ENCODE data around the gene EPAS1. TPM values are rescaled to one million over a fixed set of nuclear protein-coding genes. Genes with fewer than 3 reads are reported as not detected.

EPAS1 gene
- total and polyA plus RNA-seq, 2 of the 13 experiments (the other 11 are each of a cell fraction or from before 2014, with no cell fraction given), result 47.1 to 182 TPM

- TF ChIP-seq U2AF1 (optimal IDR thresholded peaks at IDR 0.05; ENCODE audit: low read depth, low read length) (no peak), AHR (CRISPR knock-in tag; IDR thresholded peaks at IDR 0.05) (no peak), SATB2 (CRISPR knock-in tag; IDR thresholded peaks at IDR 0.05) (no peak), SIN3A (IDR thresholded peaks at IDR 0.05; ENCODE audit: borderline replicate concordance, low read depth, low read length) (0 out of 2 replicates have a peak, but pooled peaks have one; percentile 12), TFE3 (CRISPR knock-in tag; IDR thresholded peaks at IDR 0.05) (peak; percentile 70), SP4 (CRISPR knock-in tag; IDR thresholded peaks at IDR 0.05) (no peak), IKZF4 (CRISPR knock-in tag; IDR thresholded peaks at IDR 0.05; ENCODE audit: borderline replicate concordance, low read depth, not compliant biosample characterization) (no peak), MTA3 (CRISPR knock-in tag; IDR thresholded peaks at IDR 0.05) (no peak), KLF9 (CRISPR knock-in tag; IDR thresholded peaks at IDR 0.05; ENCODE audit: low read depth) (peak; percentile 70; the same call in 1 of the 2 replicates), SMAD9 (CRISPR knock-in tag; IDR thresholded peaks at IDR 0.05) (no peak), ZFX (CRISPR knock-in tag; IDR thresholded peaks at IDR 0.05; ENCODE audit: low read depth) (peak; percentile 71), ZNF124 (CRISPR knock-in tag; IDR thresholded peaks at IDR 0.05) (peak; percentile 86; the same call in 1 of the 2 replicates), ZNF256 (CRISPR knock-in tag; conservative IDR thresholded peaks at IDR 0.05) (no peak), ZNF234 (CRISPR knock-in tag; conservative IDR thresholded peaks at IDR 0.05) (no peak), ZSCAN25 (CRISPR knock-in tag; IDR thresholded peaks at IDR 0.05) (no peak; the same call in 1 of the 2 replicates), CBX2 (IDR thresholded peaks at IDR 0.05; ENCODE audit: low read depth, low read length) (no peak), CBX2 (CRISPR knock-in tag; IDR thresholded peaks at IDR 0.05; ENCODE audit: low read depth) (no peak), NFRKB (IDR thresholded peaks at IDR 0.05) (no peak)
- TF ChIP-seq, protein P1, sequence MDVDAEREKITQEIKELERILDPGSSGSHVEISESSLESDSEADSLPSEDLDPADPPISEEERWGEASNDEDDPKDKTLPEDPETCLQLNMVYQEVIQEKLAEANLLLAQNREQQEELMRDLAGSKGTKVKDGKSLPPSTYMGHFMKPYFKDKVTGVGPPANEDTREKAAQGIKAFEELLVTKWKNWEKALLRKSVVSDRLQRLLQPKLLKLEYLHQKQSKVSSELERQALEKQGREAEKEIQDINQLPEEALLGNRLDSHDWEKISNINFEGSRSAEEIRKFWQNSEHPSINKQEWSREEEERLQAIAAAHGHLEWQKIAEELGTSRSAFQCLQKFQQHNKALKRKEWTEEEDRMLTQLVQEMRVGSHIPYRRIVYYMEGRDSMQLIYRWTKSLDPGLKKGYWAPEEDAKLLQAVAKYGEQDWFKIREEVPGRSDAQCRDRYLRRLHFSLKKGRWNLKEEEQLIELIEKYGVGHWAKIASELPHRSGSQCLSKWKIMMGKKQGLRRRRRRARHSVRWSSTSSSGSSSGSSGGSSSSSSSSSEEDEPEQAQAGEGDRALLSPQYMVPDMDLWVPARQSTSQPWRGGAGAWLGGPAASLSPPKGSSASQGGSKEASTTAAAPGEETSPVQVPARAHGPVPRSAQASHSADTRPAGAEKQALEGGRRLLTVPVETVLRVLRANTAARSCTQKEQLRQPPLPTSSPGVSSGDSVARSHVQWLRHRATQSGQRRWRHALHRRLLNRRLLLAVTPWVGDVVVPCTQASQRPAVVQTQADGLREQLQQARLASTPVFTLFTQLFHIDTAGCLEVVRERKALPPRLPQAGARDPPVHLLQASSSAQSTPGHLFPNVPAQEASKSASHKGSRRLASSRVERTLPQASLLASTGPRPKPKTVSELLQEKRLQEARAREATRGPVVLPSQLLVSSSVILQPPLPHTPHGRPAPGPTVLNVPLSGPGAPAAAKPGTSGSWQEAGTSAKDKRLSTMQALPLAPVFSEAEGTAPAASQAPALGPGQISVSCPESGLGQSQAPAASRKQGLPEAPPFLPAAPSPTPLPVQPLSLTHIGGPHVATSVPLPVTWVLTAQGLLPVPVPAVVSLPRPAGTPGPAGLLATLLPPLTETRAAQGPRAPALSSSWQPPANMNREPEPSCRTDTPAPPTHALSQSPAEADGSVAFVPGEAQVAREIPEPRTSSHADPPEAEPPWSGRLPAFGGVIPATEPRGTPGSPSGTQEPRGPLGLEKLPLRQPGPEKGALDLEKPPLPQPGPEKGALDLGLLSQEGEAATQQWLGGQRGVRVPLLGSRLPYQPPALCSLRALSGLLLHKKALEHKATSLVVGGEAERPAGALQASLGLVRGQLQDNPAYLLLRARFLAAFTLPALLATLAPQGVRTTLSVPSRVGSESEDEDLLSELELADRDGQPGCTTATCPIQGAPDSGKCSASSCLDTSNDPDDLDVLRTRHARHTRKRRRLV (CRISPR knock-in tag; IDR thresholded peaks at IDR 0.05), result 0 out of 2 replicates have a peak, but pooled peaks have one; percentile 13
- TF ChIP-seq, protein P2, sequence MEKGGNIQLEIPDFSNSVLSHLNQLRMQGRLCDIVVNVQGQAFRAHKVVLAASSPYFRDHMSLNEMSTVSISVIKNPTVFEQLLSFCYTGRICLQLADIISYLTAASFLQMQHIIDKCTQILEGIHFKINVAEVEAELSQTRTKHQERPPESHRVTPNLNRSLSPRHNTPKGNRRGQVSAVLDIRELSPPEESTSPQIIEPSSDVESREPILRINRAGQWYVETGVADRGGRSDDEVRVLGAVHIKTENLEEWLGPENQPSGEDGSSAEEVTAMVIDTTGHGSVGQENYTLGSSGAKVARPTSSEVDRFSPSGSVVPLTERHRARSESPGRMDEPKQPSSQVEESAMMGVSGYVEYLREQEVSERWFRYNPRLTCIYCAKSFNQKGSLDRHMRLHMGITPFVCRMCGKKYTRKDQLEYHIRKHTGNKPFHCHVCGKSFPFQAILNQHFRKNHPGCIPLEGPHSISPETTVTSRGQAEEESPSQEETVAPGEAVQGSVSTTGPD (CRISPR knock-in tag; IDR thresholded peaks at IDR 0.05), result no peak
- TF ChIP-seq, protein P3, sequence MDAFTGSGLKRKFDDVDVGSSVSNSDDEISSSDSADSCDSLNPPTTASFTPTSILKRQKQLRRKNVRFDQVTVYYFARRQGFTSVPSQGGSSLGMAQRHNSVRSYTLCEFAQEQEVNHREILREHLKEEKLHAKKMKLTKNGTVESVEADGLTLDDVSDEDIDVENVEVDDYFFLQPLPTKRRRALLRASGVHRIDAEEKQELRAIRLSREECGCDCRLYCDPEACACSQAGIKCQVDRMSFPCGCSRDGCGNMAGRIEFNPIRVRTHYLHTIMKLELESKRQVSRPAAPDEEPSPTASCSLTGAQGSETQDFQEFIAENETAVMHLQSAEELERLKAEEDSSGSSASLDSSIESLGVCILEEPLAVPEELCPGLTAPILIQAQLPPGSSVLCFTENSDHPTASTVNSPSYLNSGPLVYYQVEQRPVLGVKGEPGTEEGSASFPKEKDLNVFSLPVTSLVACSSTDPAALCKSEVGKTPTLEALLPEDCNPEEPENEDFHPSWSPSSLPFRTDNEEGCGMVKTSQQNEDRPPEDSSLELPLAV (CRISPR knock-in tag; conservative IDR thresholded peaks at IDR 0.05; ENCODE audit: low read depth), result no peak
Measured at GRCh38 chr2:46394649-46395510, 97.7 kb downstream of the EPAS1 start (continued).
